Mesendoderm (in vitro differentiated cells): ENCODE measurements around the gene KCNC3. TPM values are rescaled to one million over a fixed set of nuclear protein-coding genes. Genes with fewer than 3 reads are reported as not detected.

Experiments used
- DNase-seq: peaks from one replicate; pipeline ENCODE4 v3.0.0; 2013
- H2AK5ac ChIP-seq: 2 replicates; pipeline ENCODE4 v1.6.1; 2013; ENCODE audit warnings: low read length, inconsistent platforms
- H2BK120ac ChIP-seq: 2 replicates; pipeline ENCODE4 v1.6.1; 2013; ENCODE audit warnings: low read depth, mild to moderate bottlenecking, low read length, moderate library complexity, mixed read lengths
- H2BK15ac ChIP-seq: replicated peaks from 2 replicates; pipeline ENCODE4 v1.6.1; 2013; ENCODE audit warnings: low read depth, mild to moderate bottlenecking, moderate library complexity
- H2BK5ac ChIP-seq: 2 replicates; pipeline ENCODE4 v1.6.1; 2013; ENCODE audit warnings: low read length, inconsistent platforms
- H3K18ac ChIP-seq: 2 replicates; pipeline ENCODE4 v1.6.1; 2013; ENCODE audit warnings: mild to moderate bottlenecking, low read length, mixed read lengths
- H3K23ac ChIP-seq: one replicate; pipeline ENCODE4 v1.6.1; 2013; ENCODE audit warnings: low read length
- H3K27ac ChIP-seq: 2 replicates; pipeline ENCODE4 v1.5.1; 2013; ENCODE audit warnings: low read depth, mild to moderate bottlenecking, inconsistent platforms, low read length, moderate library complexity
- H3K27me3 ChIP-seq: 2 replicates; pipeline ENCODE4 v1.6.1; 2013; ENCODE audit warnings: low read length, control low read depth, mild to moderate bottlenecking, inconsistent platforms; ENCODE audit not compliant: insufficient read depth, poor library complexity
- H3K36me3 ChIP-seq: 2 replicates; pipeline ENCODE4 v1.6.1; 2013; ENCODE audit warnings: low read length, inconsistent platforms; ENCODE audit not compliant: control insufficient read depth, insufficient read depth
- H3K4ac ChIP-seq: one replicate; pipeline ENCODE4 v1.6.1; 2013; ENCODE audit warnings: low read depth, mild to moderate bottlenecking, low read length, moderate library complexity
- H3K4me1 ChIP-seq: 2 replicates; pipeline ENCODE4 v1.6.1; 2013; ENCODE audit warnings: low read depth, low read length, inconsistent platforms; ENCODE audit not compliant: control insufficient read depth
- H3K4me2 ChIP-seq: 2 replicates; pipeline ENCODE4 v1.6.1; 2013; ENCODE audit warnings: low read length
- H3K4me3 ChIP-seq: 2 replicates; pipeline ENCODE4 v1.5.1; 2013; ENCODE audit warnings: mild to moderate bottlenecking, low read length
- H3K56ac ChIP-seq: one replicate; pipeline ENCODE4 v1.6.1; 2013; ENCODE audit warnings: low read length
- H3K79me1 ChIP-seq: 2 replicates; pipeline ENCODE4 v1.6.1; 2013; ENCODE audit warnings: low read length, inconsistent platforms
- H3K79me2 ChIP-seq: 2 replicates; pipeline ENCODE4 v1.6.1; 2013; ENCODE audit warnings: mild to moderate bottlenecking, low read length; ENCODE audit not compliant: control insufficient read depth, insufficient read depth
- H3K9ac ChIP-seq: 2 replicates; pipeline ENCODE4 v1.6.1; 2013; ENCODE audit warnings: low read length, inconsistent platforms
- H4K5ac ChIP-seq: one replicate; pipeline ENCODE4 v1.6.1; 2013; ENCODE audit warnings: low read length
- H4K8ac ChIP-seq: one replicate; pipeline ENCODE4 v1.6.1; 2013; ENCODE audit warnings: low read depth, mild to moderate bottlenecking, control low read depth, low read length, moderate library complexity
- WGBS: extraction: QIAGEN DNeasy Blood & Tissue Kit; methylation state at CpG from one replicate; pipeline ENCODE4 v1.1.7; 2013; ENCODE audit warnings: low lambda C conversion rate, missing lambda C conversion rate; ENCODE audit not compliant: insufficient coverage; ENCODE audit errors: extremely low coverage; 5-methylcytosine and 5-hydroxymethylcytosine counted together
- polyA plus RNA-seq, 2 experiments: library from polyadenylated mRNA; stranded (reverse); fragments of 200-250 nt; gene quantifications; one replicate each; pipeline ENCODE4 v1.2.3, GENCODE V29; 2013

The KCNC3 gene
- polyA plus RNA-seq (2013, experiment 1 of 2), result 3.7 TPM
- 3.2 TPM for polyA plus RNA-seq (2013, experiment 2 of 2)

GRCh38 chr19:50329146-50329925, at the start of gene KCNC3:
KCNC3 (minus strand) TSS chr19:50329377; CDS start chr19:50329082, 295 bp downstream.
- no CpG with 5 or more reads among the region's 43 CpGs for WGBS
- H2BK5ac ChIP-seq, result no peak within 1 kb of the TSS
- peak; percentile 100 for DNase-seq
- H3K79me2 ChIP-seq, result no peaks in the 10 kb centered on the region
- no peak within 1 kb of the TSS for H2BK120ac ChIP-seq
- H3K4ac ChIP-seq, result no peak within 1 kb of the TSS
- H3K27ac ChIP-seq, result no peak within 1 kb of the TSS
- H3K4me3 ChIP-seq, result peak within 1 kb of the TSS; percentile 55
- H3K36me3 ChIP-seq, result no peaks in the 10 kb centered on the region
- peak within 1 kb of the TSS; percentile 24 for H3K23ac ChIP-seq
- H3K27me3 ChIP-seq, result peaks cover 15% of the 10 kb centered on the region
- peaks cover 6% of the 10 kb centered on the region for H3K4me1 ChIP-seq
- peak within 1 kb of the TSS; percentile 90 for H3K9ac ChIP-seq
- H4K8ac ChIP-seq, result no peak within 1 kb of the TSS
- peak within 1 kb of the TSS; percentile 98 for H3K56ac ChIP-seq
- peak within 1 kb of the TSS; percentile 31 for H3K18ac ChIP-seq
- no peak within 1 kb of the TSS for H4K5ac ChIP-seq
- H2BK15ac ChIP-seq, result no peak within 1 kb of the TSS
- H3K4me2 ChIP-seq, result peak within 1 kb of the TSS; percentile 83
- no peaks in the 10 kb centered on the region for H3K79me1 ChIP-seq
- H2AK5ac ChIP-seq, result no peak within 1 kb of the TSS

GRCh38 chr19:50378863-50379236, 49.7 kb upstream of the KCNC3 start:
- H3K36me3 ChIP-seq, result no peaks in the 10 kb centered on the region
- H2AK5ac ChIP-seq, result no peak overlapping the region
- H3K4me1 ChIP-seq, result no peaks in the 10 kb centered on the region
- peaks cover 1% of the 10 kb centered on the region for H3K79me1 ChIP-seq
- no peak overlapping the region for H2BK5ac ChIP-seq
- no peak overlapping the region for H2BK120ac ChIP-seq
- no peak overlapping the region for H2BK15ac ChIP-seq
- H3K18ac ChIP-seq, result no peak overlapping the region
- no peak overlapping the region for H3K4ac ChIP-seq
- H3K23ac ChIP-seq, result no peak overlapping the region
- H3K9ac ChIP-seq, result no peak overlapping the region
- H3K79me2 ChIP-seq, result no peaks in the 10 kb centered on the region
- H3K56ac ChIP-seq, result no peak overlapping the region
- no peak overlapping the region for H3K27ac ChIP-seq
- DNase-seq, result no peak
- H4K5ac ChIP-seq, result no peak overlapping the region
- H3K4me2 ChIP-seq, result no peak overlapping the region
- H3K27me3 ChIP-seq, result no peaks in the 10 kb centered on the region
- H4K8ac ChIP-seq, result no peak overlapping the region
- no peak overlapping the region for H3K4me3 ChIP-seq
- no CpG with 5 or more reads among the region's 10 CpGs for WGBS

- Histone ChIP-seq H2BK120ac (no peak overlapping the region), H3K4me1 (no peaks in the 10 kb centered on the region), H3K4ac (no peak overlapping the region), H3K79me2 (no peaks in the 10 kb centered on the region), H3K36me3 (no peaks in the 10 kb centered on the region), H3K23ac (no peak overlapping the region), H3K56ac (no peak overlapping the region), H3K4me2 (no peak overlapping the region), H3K27me3 (no peaks in the 10 kb centered on the region), H3K27ac (no peak overlapping the region), H4K5ac (no peak overlapping the region), H2BK15ac (no peak overlapping the region), H4K8ac (no peak overlapping the region), H3K4me3 (no peak overlapping the region), H3K18ac (no peak overlapping the region), H2AK5ac (no peak overlapping the region), H2BK5ac (no peak overlapping the region), H3K9ac (no peak overlapping the region), H3K79me1 (peaks cover 1% of the 10 kb centered on the region)
- no CpG with 5 or more reads among the region's 36 CpGs for WGBS
- DNase-seq, result no peak
Measured at GRCh38 chr19:50378169-50378862, 49.1 kb upstream of the KCNC3 start.

- Histone ChIP-seq H3K36me3 (no peaks in the 10 kb centered on the region), H4K8ac (no peak overlapping the region), H3K4me1 (no peaks in the 10 kb centered on the region), H3K27ac (no peak overlapping the region), H2AK5ac (no peak overlapping the region), H3K56ac (no peak overlapping the region), H3K4me3 (no peak overlapping the region), H3K79me2 (no peaks in the 10 kb centered on the region), H3K27me3 (no peaks in the 10 kb centered on the region), H3K79me1 (peaks cover 1% of the 10 kb centered on the region), H3K23ac (no peak overlapping the region), H4K5ac (no peak overlapping the region), H2BK5ac (no peak overlapping the region), H2BK120ac (no peak overlapping the region), H2BK15ac (no peak overlapping the region), H3K4ac (no peak overlapping the region), H3K4me2 (no peak overlapping the region), H3K9ac (no peak overlapping the region), H3K18ac (no peak overlapping the region)
- DNase-seq, result no peak
- no CpG with 5 or more reads among the region's 9 CpGs for WGBS
Measured at GRCh38 chr19:50377517-50377916, 48.3 kb upstream of the KCNC3 start.

GRCh38 chr19:50377051-50377461, 47.9 kb upstream of the KCNC3 start:
- no peak overlapping the region for H2AK5ac ChIP-seq
- no peak overlapping the region for H2BK5ac ChIP-seq
- no CpG with 5 or more reads among the region's 7 CpGs for WGBS
- H3K27me3 ChIP-seq, result no peaks in the 10 kb centered on the region
- no peak overlapping the region for H4K5ac ChIP-seq
- H3K79me2 ChIP-seq, result no peaks in the 10 kb centered on the region
- H3K23ac ChIP-seq, result no peak overlapping the region
- H3K56ac ChIP-seq, result no peak overlapping the region
- no peak overlapping the region for H3K4me2 ChIP-seq
- H2BK15ac ChIP-seq, result no peak overlapping the region
- no peak overlapping the region for H3K18ac ChIP-seq
- H2BK120ac ChIP-seq, result no peak overlapping the region
- H3K27ac ChIP-seq, result no peak overlapping the region
- no peak overlapping the region for H3K4ac ChIP-seq
- H3K36me3 ChIP-seq, result no peaks in the 10 kb centered on the region
- no peak overlapping the region for H3K4me3 ChIP-seq
- H3K9ac ChIP-seq, result no peak overlapping the region
- no peaks in the 10 kb centered on the region for H3K4me1 ChIP-seq
- no peak overlapping the region for H4K8ac ChIP-seq
- H3K79me1 ChIP-seq, result peaks cover 1% of the 10 kb centered on the region
- peak; percentile 74 for DNase-seq
